A549 (cell line): ENCODE results near the gene MS4A5. TPM values are rescaled to one million over a fixed set of nuclear protein-coding genes. Genes with fewer than 3 reads are reported as not detected.

Experiments used
- ATAC-seq, 2 experiments: fragments of 200-7000 bp in 1 of 2; fragments of >200 bp in 1 of 2; cut with Nextera tagmentation in 1 of 2; cut with Tn5 transposase in 1 of 2; 3 replicates each; pipeline versions ENCODE4 v1.8.0 to v1.9.1; 2018 to 2020; ENCODE audit warnings: mild to moderate bottlenecking in 1 of 2, moderate library complexity in 1 of 2
- CTCF ChIA-PET: fragments of 300-600 bp; sonication (Branson Sonifier 250); formaldehyde crosslinking; extraction: SDS; loops from one replicate; lab custom pipeline; 2021; ENCODE audit warnings: antibody characterized with exemption, inconsistent platforms; lab: Yijun Ruan, JAX
- POLR2A ChIA-PET: fragments of 350-600 bp; formaldehyde crosslinking; extraction: SDS; loops from one replicate; lab custom pipeline; 2021; ENCODE audit warnings: antibody characterized with exemption, inconsistent platforms; lab: Yijun Ruan, JAX
- DNase-seq, 2 experiments: peaks; one replicate each; pipeline versions ENCODE4 v3.0.0 to v3.0.0-alpha.2; 2011 to 2016; ENCODE audit warnings: low read depth in 1 of 2, low spot score in 1 of 2
- FAIRE-seq: peaks from 2 replicates; lab custom pipeline; 2011; peaks lifted over from hg19 to GRCh38; lab: Jason Lieb, UNC
- H3K27ac ChIP-seq, 2 experiments: fragments of >200 bp; sonication (Bioruptor Twin); formaldehyde crosslinking; 3 replicates each; pipeline ENCODE4 v1.5.1; 2016 to 2017
- H3K4me1 ChIP-seq: fragments of >200 bp; sonication (Bioruptor Twin); formaldehyde crosslinking; 3 replicates; pipeline ENCODE4 v1.6.1; 2016
- H3K4me2 ChIP-seq: fragments of >200 bp; sonication (Bioruptor Twin); formaldehyde crosslinking; 3 replicates; pipeline ENCODE4 v1.6.1; 2016
- H3K4me3 ChIP-seq: fragments of >200 bp; sonication (Bioruptor Twin); formaldehyde crosslinking; 3 replicates; pipeline ENCODE4 v1.5.1; 2016
- H3K9me3 ChIP-seq: fragments of >200 bp; sonication (Bioruptor Twin); formaldehyde crosslinking; 3 replicates; pipeline ENCODE4 v1.6.1; 2016
- CBX8 ChIP-seq: fragments of 200-600 bp; sonication (generic); IDR thresholded peaks from 2 replicates; pipeline ENCODE4 v1.6.1; 2016
- CEBPB ChIP-seq, 2 experiments: fragments of >200 bp in 1 of 2; sonication (Bioruptor Twin) in 1 of 2; formaldehyde crosslinking in 1 of 2; IDR thresholded peaks; 2 replicates each; pipeline ENCODE4 v1.6.1; 2012 to 2016
- EHMT2 ChIP-seq: fragments of 200-600 bp; sonication (generic); IDR thresholded peaks from 2 replicates; pipeline ENCODE4 v1.6.1; 2016; ENCODE audit warnings: antibody characterized with exemption, low read depth, mild to moderate bottlenecking, moderate library complexity
- EP300 ChIP-seq, 2 experiments: fragments of >200 bp; sonication (Bioruptor Twin); formaldehyde crosslinking; IDR thresholded peaks; 2 replicates in 1 of 2; 3 replicates in 1 of 2; pipeline ENCODE4 v1.6.1; 2016 to 2017
- FOSL2 ChIP-seq, 2 experiments: fragments of 450-650 bp in 1 of 2; fragments of >200 bp in 1 of 2; sonication (Bioruptor Twin) in 1 of 2; formaldehyde crosslinking; IDR thresholded peaks; 2 replicates each; pipeline versions ENCODE4 v1.5.0 to v1.6.1; 2016 to 2020; ENCODE audit warnings: mild to moderate bottlenecking in 1 of 2, moderate library complexity in 1 of 2
- FOXS1 ChIP-seq: fragments of 250-450 bp; sonication (Bioruptor Pico); IDR thresholded peaks from 2 replicates; pipeline ENCODE4 v1.5.0; 2020; ENCODE audit warnings: mild to moderate bottlenecking, moderate library complexity
- GATA3 ChIP-seq: IDR thresholded peaks from 2 replicates; pipeline ENCODE4 v1.6.1; 2012; ENCODE audit warnings: borderline replicate concordance
- HEYL ChIP-seq: fragments of 250-450 bp; sonication (Bioruptor Pico); IDR thresholded peaks from 2 replicates; pipeline ENCODE4 v1.8.0; 2021; ENCODE audit warnings: mild to moderate bottlenecking, moderate library complexity
- HOXB13 ChIP-seq: fragments of 250-450 bp; sonication (Bioruptor Pico); IDR thresholded peaks from 2 replicates; pipeline ENCODE4 v1.5.0; 2020; ENCODE audit warnings: low read depth, mild to moderate bottlenecking, moderate library complexity
- HOXB5 ChIP-seq: fragments of 250-450 bp; sonication (Bioruptor Pico); IDR thresholded peaks from 2 replicates; pipeline ENCODE4 v1.5.0; 2020; ENCODE audit warnings: mild to moderate bottlenecking, moderate library complexity
- JUNB ChIP-seq: fragments of >200 bp; sonication (Bioruptor Twin); formaldehyde crosslinking; IDR thresholded peaks from 2 replicates; pipeline ENCODE4 v1.6.1; 2016
- MAFK ChIP-seq: fragments of 450-650 bp; IDR thresholded peaks from 2 replicates; pipeline ENCODE4 v1.6.1; 2014; ENCODE audit not compliant: partially characterized antibody
- MAZ ChIP-seq: fragments of 150-350 bp; IDR thresholded peaks from 2 replicates; pipeline ENCODE4 v1.6.1; 2014; ENCODE audit warnings: antibody characterized with exemption, low read depth, low read length, borderline replicate concordance
- NFE2L2 ChIP-seq: fragments of 150-350 bp; conservative IDR thresholded peaks from 2 replicates; pipeline ENCODE4 v1.6.1; 2014; ENCODE audit warnings: low read length
- NPAS2 ChIP-seq: fragments of 250-450 bp; sonication (Bioruptor Pico); IDR thresholded peaks from 2 replicates; pipeline ENCODE4 v1.8.0; 2022; ENCODE audit warnings: mild to moderate bottlenecking, moderate library complexity, borderline replicate concordance
- POLR2A ChIP-seq: IDR thresholded peaks from 2 replicates; pipeline ENCODE4 v1.6.1; 2012; ENCODE audit warnings: mild to moderate bottlenecking, low read length
- RARB ChIP-seq: fragments of 250-450 bp; sonication (Bioruptor Pico); IDR thresholded peaks from 2 replicates; pipeline ENCODE4 v1.8.0; 2021; ENCODE audit warnings: mild to moderate bottlenecking, moderate library complexity
- RFX5 ChIP-seq: fragments of 450-650 bp; IDR thresholded peaks from 2 replicates; pipeline ENCODE4 v1.7.1; 2014; ENCODE audit warnings: antibody characterized with exemption, mild to moderate bottlenecking, moderate library complexity
- RNF2 ChIP-seq: fragments of 200-600 bp; sonication (generic); IDR thresholded peaks from 2 replicates; pipeline ENCODE4 v1.6.1; 2016; ENCODE audit warnings: low read depth, mild to moderate bottlenecking, antibody characterized with exemption, moderate library complexity, borderline replicate concordance
- SREBF2 ChIP-seq: fragments of 450-650 bp; IDR thresholded peaks from 2 replicates; pipeline ENCODE4 v1.6.1; 2014; ENCODE audit warnings: mild to moderate bottlenecking, moderate library complexity
- TFCP2L1 ChIP-seq: fragments of 250-450 bp; sonication (Bioruptor Pico); IDR thresholded peaks from 2 replicates; pipeline ENCODE4 v1.5.0; 2021; ENCODE audit warnings: mild to moderate bottlenecking
- TP53 ChIP-seq: fragments of 250-450 bp; sonication (Bioruptor Pico); IDR thresholded peaks from 2 replicates; pipeline ENCODE4 v1.5.0; 2021; ENCODE audit warnings: mild to moderate bottlenecking, moderate library complexity
- ZSCAN20 ChIP-seq: fragments of 250-450 bp; sonication (Bioruptor Pico); IDR thresholded peaks from 2 replicates; pipeline ENCODE4 v1.8.0; 2022; ENCODE audit warnings: mild to moderate bottlenecking, moderate library complexity
- WGBS: methylation state at CpG from one replicate; pipeline ENCODE4 v1.1.6; 2017; ENCODE audit errors: missing lambda C conversion rate; 5-methylcytosine and 5-hydroxymethylcytosine counted together
- polyA minus RNA-seq: library from RNA; depleted of rRNA, polyadenylated mRNA; stranded (reverse); fragments of >200 nt; gene quantifications from 2 replicates; pipeline ENCODE4 v1.2.3, GENCODE V29; 2011; rRNA and poly(A)+ RNA removed
- polyA plus RNA-seq, 4 experiments: library from polyadenylated mRNA; depleted of rRNA in 3 of 4; stranded (reverse); fragments of >200 nt; fragmentation: RNase III in 1 of 4; extraction: RNeasy Plus Mini Kit Qiagen cat#74134 plus additional on column Dnase treatment in 1 of 4; gene quantifications; 2 replicates in 3 of 4; 3 replicates in 1 of 4; pipeline ENCODE4 v1.2.3, GENCODE V29; 2011 to 2017
- TF ChIP-seq, protein P1 (sequence below): fragments of >200 bp; sonication (Bioruptor Twin); formaldehyde crosslinking; IDR thresholded peaks from 2 replicates; pipeline ENCODE4 v1.6.1; 2016
- TF ChIP-seq, protein P2 (sequence below): fragments of >200 bp; sonication (Bioruptor Twin); formaldehyde crosslinking; IDR thresholded peaks from 3 replicates; pipeline ENCODE4 v1.5.1; 2016
- TF ChIP-seq, protein P3 (sequence below): fragments of 450-650 bp; IDR thresholded peaks from 2 replicates; pipeline ENCODE4 v1.6.1; 2014; ENCODE audit warnings: antibody characterized with exemption
- TF ChIP-seq, protein P4 (sequence below): IDR thresholded peaks from 2 replicates; pipeline ENCODE4 v1.6.1; 2012

The MS4A5 gene, protein sequence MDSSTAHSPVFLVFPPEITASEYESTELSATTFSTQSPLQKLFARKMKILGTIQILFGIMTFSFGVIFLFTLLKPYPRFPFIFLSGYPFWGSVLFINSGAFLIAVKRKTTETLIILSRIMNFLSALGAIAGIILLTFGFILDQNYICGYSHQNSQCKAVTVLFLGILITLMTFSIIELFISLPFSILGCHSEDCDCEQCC
- polyA plus RNA-seq (2011; rRNA removed) (not detected in 2 replicates), polyA plus RNA-seq (2017; fragmentation: RNase III; extraction: RNeasy Plus Mini Kit Qiagen cat#74134 plus additional on column Dnase treatment) (not detected in 3 replicates), polyA minus RNA-seq (not detected in 2 replicates)
- polyA plus RNA-seq (2012; cell fraction: cytosol; rRNA removed): not detected in 2 replicates
- polyA plus RNA-seq (2012; cell fraction: nucleus; rRNA removed): not detected in 2 replicates

DNA sequence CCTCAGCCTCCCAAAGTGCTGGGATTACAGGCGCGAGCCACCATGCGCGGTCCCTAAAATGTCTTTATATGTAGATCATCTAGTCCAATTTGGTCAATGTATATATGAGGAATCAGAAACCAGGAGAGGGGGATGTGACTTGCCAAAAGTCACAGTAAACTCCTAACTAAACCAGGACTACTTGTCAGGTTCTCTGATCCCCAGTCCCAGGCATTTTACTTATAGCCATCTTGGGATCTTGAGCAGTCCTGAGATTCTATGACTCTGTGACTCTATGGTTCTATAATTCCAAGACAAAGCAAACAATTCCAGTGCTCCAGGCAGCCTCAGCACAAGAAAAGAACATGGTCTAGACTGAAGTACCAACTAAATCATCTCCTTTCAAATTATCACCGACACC lies at the start of gene MS4A5:
Gene MS4A5 (plus strand): TSS at position 301 of the 400 bp plus-strand sequence. CDS start 103 bp downstream, outside the sequence.
- no peaks in the 10 kb centered on the region for H3K9me3 ChIP-seq
- H3K4me3 ChIP-seq: no peak within 1 kb of the TSS
- CTCF ChIA-PET: no interaction called here
- ATAC-seq (no peak), FAIRE-seq (no peak), DNase-seq (no peak)
- H3K4me2 ChIP-seq: no peak within 1 kb of the TSS
- no peak for TF ChIP-seq RARB (CRISPR knock-in tag)
- no peak for TF ChIP-seq CBX8
- TF ChIP-seq SREBF2: no peak
- TF ChIP-seq CEBPB (IDR thresholded peaks at IDR 0.05): no peak
- TF ChIP-seq, protein P1, sequence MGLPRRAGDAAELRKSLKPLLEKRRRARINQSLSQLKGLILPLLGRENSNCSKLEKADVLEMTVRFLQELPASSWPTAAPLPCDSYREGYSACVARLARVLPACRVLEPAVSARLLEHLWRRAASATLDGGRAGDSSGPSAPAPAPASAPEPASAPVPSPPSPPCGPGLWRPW: no peak
- TF ChIP-seq TFCP2L1 (CRISPR knock-in tag): no peak
- TF ChIP-seq FOSL2 (IDR thresholded peaks at IDR 0.05): no peak
- no peak for TF ChIP-seq FOSL2 (CRISPR knock-in tag; IDR thresholded peaks at IDR 0.05)
- TF ChIP-seq, protein P2, sequence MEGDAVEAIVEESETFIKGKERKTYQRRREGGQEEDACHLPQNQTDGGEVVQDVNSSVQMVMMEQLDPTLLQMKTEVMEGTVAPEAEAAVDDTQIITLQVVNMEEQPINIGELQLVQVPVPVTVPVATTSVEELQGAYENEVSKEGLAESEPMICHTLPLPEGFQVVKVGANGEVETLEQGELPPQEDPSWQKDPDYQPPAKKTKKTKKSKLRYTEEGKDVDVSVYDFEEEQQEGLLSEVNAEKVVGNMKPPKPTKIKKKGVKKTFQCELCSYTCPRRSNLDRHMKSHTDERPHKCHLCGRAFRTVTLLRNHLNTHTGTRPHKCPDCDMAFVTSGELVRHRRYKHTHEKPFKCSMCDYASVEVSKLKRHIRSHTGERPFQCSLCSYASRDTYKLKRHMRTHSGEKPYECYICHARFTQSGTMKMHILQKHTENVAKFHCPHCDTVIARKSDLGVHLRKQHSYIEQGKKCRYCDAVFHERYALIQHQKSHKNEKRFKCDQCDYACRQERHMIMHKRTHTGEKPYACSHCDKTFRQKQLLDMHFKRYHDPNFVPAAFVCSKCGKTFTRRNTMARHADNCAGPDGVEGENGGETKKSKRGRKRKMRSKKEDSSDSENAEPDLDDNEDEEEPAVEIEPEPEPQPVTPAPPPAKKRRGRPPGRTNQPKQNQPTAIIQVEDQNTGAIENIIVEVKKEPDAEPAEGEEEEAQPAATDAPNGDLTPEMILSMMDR: no peak
- TF ChIP-seq HOXB5 (CRISPR knock-in tag): no peak
- no peak for TF ChIP-seq FOXS1 (CRISPR knock-in tag)
- no peak for TF ChIP-seq EHMT2
- no peak for TF ChIP-seq JUNB
- no peak for TF ChIP-seq NPAS2
- TF ChIP-seq, protein P3, sequence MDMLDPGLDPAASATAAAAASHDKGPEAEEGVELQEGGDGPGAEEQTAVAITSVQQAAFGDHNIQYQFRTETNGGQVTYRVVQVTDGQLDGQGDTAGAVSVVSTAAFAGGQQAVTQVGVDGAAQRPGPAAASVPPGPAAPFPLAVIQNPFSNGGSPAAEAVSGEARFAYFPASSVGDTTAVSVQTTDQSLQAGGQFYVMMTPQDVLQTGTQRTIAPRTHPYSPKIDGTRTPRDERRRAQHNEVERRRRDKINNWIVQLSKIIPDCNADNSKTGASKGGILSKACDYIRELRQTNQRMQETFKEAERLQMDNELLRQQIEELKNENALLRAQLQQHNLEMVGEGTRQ: no peak
- TF ChIP-seq RNF2: no peak
- TF ChIP-seq RFX5: no peak
- no peak for TF ChIP-seq MAFK
- TF ChIP-seq GATA3: no peak
- TF ChIP-seq HOXB13 (CRISPR knock-in tag): no peak
- no peaks in the 10 kb centered on the region for H3K4me1 ChIP-seq
- no peak within 1 kb of the TSS for H3K27ac ChIP-seq
- POLR2A ChIA-PET: no interaction called here
- WGBS: 84% methylated on average over 5 of the region's 5 CpGs

GRCh38 chr11:60389279-60389910 lies 40.0 kb upstream of the MS4A5 start:
- 16% methylated on average over 5 of the region's 5 CpGs for WGBS
- POLR2A ChIA-PET: no interaction called here

More at GRCh38 chr11:60389279-60389910, 40.0 kb upstream of the MS4A5 start:
- TF ChIP-seq TP53 (CRISPR knock-in tag): no peak
- TF ChIP-seq FOSL2 (IDR thresholded peaks at IDR 0.05): no peak
- TF ChIP-seq FOSL2 (CRISPR knock-in tag; IDR thresholded peaks at IDR 0.05): no peak
- TF ChIP-seq ZSCAN20 (CRISPR knock-in tag): no peak
- no peak for TF ChIP-seq HEYL (CRISPR knock-in tag)
- TF ChIP-seq POLR2A: no peak
- no peak for TF ChIP-seq GATA3
- TF ChIP-seq NFE2L2: no peak
- TF ChIP-seq JUNB: no peak
- no peak for TF ChIP-seq EHMT2
- TF ChIP-seq, protein P3: no peak
- no peak for TF ChIP-seq CEBPB (IDR thresholded peaks at IDR 0.05)
- TF ChIP-seq, protein P1: no peak
- no peak for TF ChIP-seq HOXB13 (CRISPR knock-in tag)
- no peak for TF ChIP-seq RARB (CRISPR knock-in tag)
- TF ChIP-seq EP300 (IDR thresholded peaks at IDR 0.05): no peak
- TF ChIP-seq MAZ: no peak
- TF ChIP-seq, protein P4, sequence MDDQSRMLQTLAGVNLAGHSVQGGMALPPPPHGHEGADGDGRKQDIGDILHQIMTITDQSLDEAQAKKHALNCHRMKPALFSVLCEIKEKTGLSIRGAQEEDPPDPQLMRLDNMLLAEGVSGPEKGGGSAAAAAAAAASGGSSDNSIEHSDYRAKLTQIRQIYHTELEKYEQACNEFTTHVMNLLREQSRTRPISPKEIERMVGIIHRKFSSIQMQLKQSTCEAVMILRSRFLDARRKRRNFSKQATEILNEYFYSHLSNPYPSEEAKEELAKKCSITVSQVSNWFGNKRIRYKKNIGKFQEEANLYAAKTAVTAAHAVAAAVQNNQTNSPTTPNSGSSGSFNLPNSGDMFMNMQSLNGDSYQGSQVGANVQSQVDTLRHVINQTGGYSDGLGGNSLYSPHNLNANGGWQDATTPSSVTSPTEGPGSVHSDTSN: no peak
- Histone ChIP-seq H3K9me3 (no peaks in the 10 kb centered on the region), H3K4me2 (no peak overlapping the region), H3K4me3 (no peak overlapping the region), H3K27ac (no peak overlapping the region), H3K4me1 (no peaks in the 10 kb centered on the region)
- DNase-seq: no peak
- no peak for ATAC-seq
- no peak for FAIRE-seq
- CTCF ChIA-PET: interaction anchor here (1.3 kb wide), 1 partner anchor 15 kb away, joined by 3 read pairs; no protein-coding TSS in a partner anchor
